GM23248 (cell line): Measurements from ENCODE around the gene CDCA8. TPM values are rescaled to one million over a fixed set of nuclear protein-coding genes. Genes with fewer than 3 reads are reported as not detected.
A peak's percentile ranks its signal among the peaks of the same experiment; 100 is the strongest.

Experiments
- DNase-seq: peaks from one replicate; pipeline ENCODE4 v3.0.0-alpha.2; 2015
- H2AFZ ChIP-seq: fragments of 200-600 bp; sonication (generic); 2 replicates; pipeline ENCODE4 v1.6.1; 2016; ENCODE audit warnings: antibody characterized with exemption
- H3F3A ChIP-seq: fragments of 200-600 bp; sonication (generic); 2 replicates; pipeline ENCODE4 v1.6.1; 2016; ENCODE audit warnings: mild to moderate bottlenecking, antibody characterized with exemption, mixed run types; ENCODE audit not compliant: insufficient read depth
- H3K27ac ChIP-seq: fragments of 200-600 bp; sonication (generic); 2 replicates; pipeline ENCODE4 v1.5.1; 2016; ENCODE audit warnings: mild to moderate bottlenecking
- H3K27me3 ChIP-seq: fragments of 200-600 bp; sonication (generic); replicated peaks from 2 replicates; pipeline ENCODE4 v1.6.1; 2016; ENCODE audit warnings: mild to moderate bottlenecking; ENCODE audit not compliant: insufficient read depth
- H3K36me3 ChIP-seq: fragments of 200-600 bp; sonication (generic); 2 replicates; pipeline ENCODE4 v1.6.1; 2016; ENCODE audit warnings: low read depth, mild to moderate bottlenecking
- H3K4me1 ChIP-seq: fragments of 200-600 bp; sonication (generic); 2 replicates; pipeline ENCODE4 v1.6.1; 2016; ENCODE audit warnings: mild to moderate bottlenecking; ENCODE audit not compliant: insufficient read depth
- H3K4me2 ChIP-seq: fragments of 200-600 bp; sonication (generic); one replicate; pipeline ENCODE4 v1.6.1; 2016; ENCODE audit warnings: mild to moderate bottlenecking; ENCODE audit not compliant: unreplicated experiment
- H3K4me3 ChIP-seq: fragments of 200-600 bp; sonication (generic); 2 replicates; pipeline ENCODE4 v1.5.1; 2016; ENCODE audit warnings: mild to moderate bottlenecking
- H3K79me2 ChIP-seq: fragments of 200-600 bp; sonication (generic); 2 replicates; pipeline ENCODE4 v1.6.1; 2016; ENCODE audit warnings: mild to moderate bottlenecking; ENCODE audit not compliant: insufficient read depth
- H3K9ac ChIP-seq: fragments of 200-600 bp; sonication (generic); 2 replicates; pipeline ENCODE4 v1.6.1; 2016; ENCODE audit warnings: mild to moderate bottlenecking
- H3K9me2 ChIP-seq: fragments of 200-600 bp; sonication (generic); 2 replicates; pipeline ENCODE4 v1.6.1; 2016; ENCODE audit warnings: mixed run types, mild to moderate bottlenecking, moderate library complexity; ENCODE audit not compliant: insufficient read depth
- H3K9me3 ChIP-seq: fragments of 200-600 bp; sonication (generic); one replicate; pipeline ENCODE4 v1.6.1; 2017; ENCODE audit warnings: low read depth
- H4K20me1 ChIP-seq: fragments of 200-600 bp; sonication (generic); 2 replicates; pipeline ENCODE4 v1.6.0; 2016; ENCODE audit not compliant: insufficient read depth
- EZH2 ChIP-seq: fragments of 200-600 bp; sonication (generic); IDR thresholded peaks from 2 replicates; pipeline ENCODE4 v1.6.1; 2018; ENCODE audit warnings: antibody characterized with exemption, mild to moderate bottlenecking; ENCODE audit not compliant: insufficient read depth, poor library complexity, severe bottlenecking
- EZH2phosphoT487 ChIP-seq: fragments of 200-600 bp; sonication (generic); IDR thresholded peaks from 2 replicates; pipeline ENCODE4 v1.6.1; 2018; ENCODE audit warnings: antibody characterized with exemption, moderate library complexity, mild to moderate bottlenecking, low read depth; ENCODE audit not compliant: insufficient read depth
- whole genome bisulfite sequencing, 2 experiments: methylation state at CpG; one replicate each; pipeline ENCODE4 v1.1.6; 2015 to 2017; ENCODE audit warnings: low lambda C conversion rate in 2 of 2, low coverage in 1 of 2; ENCODE audit errors: missing lambda C conversion rate in 2 of 2; 5-methylcytosine and 5-hydroxymethylcytosine counted together
- in situ Hi-C: fragments of 300-500 bp; cut with MboI; formaldehyde crosslinking; loops from 2 replicates; pipeline ENCODE4 v1.15.0; 2020
- polyA plus RNA-seq: library from polyadenylated mRNA; unstranded; fragments of >200 nt; fragmentation: Nextera tagmentation; extraction: Ambion mirVana; gene quantifications from 2 replicates; pipeline ENCODE4 v1.2.1, GENCODE V29; 2016
- total RNA-seq: library from RNA; depleted of rRNA; stranded (reverse); fragments of >200 nt; shearing (Covaris generic); gene quantifications from 2 replicates; pipeline ENCODE4 v1.2.3, GENCODE V29; 2014

CDCA8 gene
- total and polyA plus RNA-seq, 2 experiments from 2014 or later = 4.4 to 15.4 TPM

GRCh38 chr1:37699147-37699546 lies 6.8 kb downstream of the CDCA8 start:
- no peaks in the 10 kb centered on the region for H3K9me2 ChIP-seq
- in situ Hi-C loops = no loop called here

GRCh38 chr1:37701051-37701450 lies 8.7 kb downstream of the CDCA8 start:
- Histone ChIP-seq H3F3A (peaks cover 15% of the 10 kb centered on the region; the same call in 1 of the 2 replicates), H3K4me3 (no peak overlapping the region), H3K9ac (no peak overlapping the region), H3K4me2 (no peak overlapping the region), H3K9me3 (no peaks in the 10 kb centered on the region), H3K4me1 (peaks cover 11% of the 10 kb centered on the region), H3K79me2 (peaks cover 3% of the 10 kb centered on the region; the same call in 1 of the 2 replicates), H3K36me3 (no peaks in the 10 kb centered on the region), H2AFZ (no peak overlapping the region), H4K20me1 (no peaks in the 10 kb centered on the region), H3K9me2 (no peaks in the 10 kb centered on the region), H3K27ac (no peak overlapping the region), H3K27me3 (no peaks in the 10 kb centered on the region)
- no peak for DNase-seq
- 82 to 92% methylated on average over 2 of the region's 2 CpGs for WGBS, 2 experiments
- in situ Hi-C loops = no loop called here
- no peak for TF ChIP-seq EZH2
- no peak for TF ChIP-seq EZH2phosphoT487

More at GRCh38 chr1:37699147-37699546, 6.8 kb downstream of the CDCA8 start:
- Histone ChIP-seq H3K4me1 (no peaks in the 10 kb centered on the region), H4K20me1 (no peaks in the 10 kb centered on the region), H3K9me3 (no peaks in the 10 kb centered on the region), H3K27me3 (no peaks in the 10 kb centered on the region), H3K27ac (no peak overlapping the region), H3K9ac (no peak overlapping the region), H3K36me3 (no peaks in the 10 kb centered on the region), H3K4me2 (no peak overlapping the region), H2AFZ (no peak overlapping the region), H3K4me3 (no peak overlapping the region), H3K79me2 (peaks cover 20% of the 10 kb centered on the region), H3F3A (peaks cover 2% of the 10 kb centered on the region; the same call in 1 of the 2 replicates)
- 95 to 98% methylated on average over 7 of the region's 7 CpGs for WGBS, 2 experiments
- DNase-seq = no peak
- no peak for TF ChIP-seq EZH2phosphoT487
- no peak for TF ChIP-seq EZH2

- Histone ChIP-seq H3K9ac (no peak overlapping the region), H4K20me1 (no peaks in the 10 kb centered on the region)
- 95 to 98% methylated on average over 14 of the region's 14 CpGs for WGBS, 2 experiments
Measured at GRCh38 chr1:37703061-37703460, 10.7 kb downstream of the CDCA8 start.

GRCh38 chr1:37704966-37705365 lies 12.7 kb downstream of the CDCA8 start:
- Histone ChIP-seq H3K4me3 (0 out of 2 replicates have a peak overlapping the region, but pooled peaks have one; percentile 12), H3F3A (peaks cover 15% of the 10 kb centered on the region; the same call in 1 of the 2 replicates), H3K79me2 (no peaks in the 10 kb centered on the region), H3K27ac (peak overlapping the region; percentile 67), H4K20me1 (no peaks in the 10 kb centered on the region), H3K4me1 (peaks cover 11% of the 10 kb centered on the region), H3K9ac (peak overlapping the region; percentile 22), H3K9me3 (no peaks in the 10 kb centered on the region), H3K9me2 (no peaks in the 10 kb centered on the region), H3K36me3 (no peaks in the 10 kb centered on the region; the same call in 1 of the 2 replicates), H3K27me3 (no peaks in the 10 kb centered on the region), H2AFZ (peak overlapping the region; percentile 72), H3K4me2 (peak overlapping the region; percentile 17)
- in situ Hi-C loops = no loop called here
- WGBS, 2 experiments = 17 to 18% methylated on average over 3 of the region's 3 CpGs
- TF ChIP-seq EZH2phosphoT487 (no peak), EZH2 (no peak)
- DNase-seq = peak; percentile 68

More at GRCh38 chr1:37703061-37703460, 10.7 kb downstream of the CDCA8 start:
- no peak for DNase-seq
- H3K9me3 ChIP-seq = no peaks in the 10 kb centered on the region
- TF ChIP-seq EZH2phosphoT487 (no peak), EZH2 (no peak)
- H3K9me2 ChIP-seq = no peaks in the 10 kb centered on the region
- in situ Hi-C loops = no loop called here
- no peak overlapping the region for H3K4me3 ChIP-seq
- H3K4me1 ChIP-seq = peaks cover 11% of the 10 kb centered on the region
- H3K79me2 ChIP-seq = no peaks in the 10 kb centered on the region
- H3K36me3 ChIP-seq = no peaks in the 10 kb centered on the region
- H3K4me2 ChIP-seq = no peak overlapping the region
- no peak overlapping the region for H3K27ac ChIP-seq
- H2AFZ ChIP-seq = no peak overlapping the region
- H3F3A ChIP-seq = peaks cover 15% of the 10 kb centered on the region; the same call in 1 of the 2 replicates
- no peaks in the 10 kb centered on the region for H3K27me3 ChIP-seq
